PC-9 (cell line): Measurements from ENCODE around the gene IRX4. TPM values are rescaled to one million over a fixed set of nuclear protein-coding genes. Genes with fewer than 3 reads are reported as not detected.

Experiments
- BruUV-seq: library from RNA; stranded (reverse); fragments of 400-500 nt; replicated peaks from 2 replicates; lab custom pipeline; 2021; lab: Mats Ljungman, UMichigan
- CTCF ChIA-PET: fragments of 300-600 bp; sonication (Branson Sonifier 250); formaldehyde crosslinking; loops from one replicate; lab custom pipeline; 2022; ENCODE audit warnings: antibody characterized with exemption; lab: Charles Lee
- POLR2A ChIA-PET: fragments of 300-600 bp; sonication (Branson Sonifier 250); formaldehyde crosslinking; loops from one replicate; lab custom pipeline; 2022; ENCODE audit warnings: antibody characterized with exemption; ENCODE audit not compliant: unreplicated experiment; lab: Charles Lee
- DNase-seq, 2 experiments: peaks; one replicate each; pipeline versions ENCODE4 v3.0.0 to v3.0.0-alpha.2; 2015 to 2022; ENCODE audit warnings: mixed read lengths in 1 of 2
- H2AFZ ChIP-seq: fragments of 200-600 bp; sonication (generic); 2 replicates; pipeline ENCODE4 v1.8.1; 2017; ENCODE audit warnings: antibody characterized with exemption
- H3F3A ChIP-seq: fragments of 200-600 bp; sonication (generic); 2 replicates; pipeline ENCODE4 v1.8.1; 2017; ENCODE audit warnings: antibody characterized with exemption, mild to moderate bottlenecking, low read depth; ENCODE audit not compliant: insufficient read depth
- H3K27ac ChIP-seq: fragments of 200-600 bp; sonication (generic); 2 replicates; pipeline ENCODE4 v1.6.1; 2016; ENCODE audit warnings: mixed run types
- H3K27me3 ChIP-seq: fragments of 200-600 bp; sonication (generic); 2 replicates; pipeline ENCODE4 v1.6.1; 2016; ENCODE audit warnings: low read depth, mixed run types; ENCODE audit not compliant: insufficient read depth
- H3K36me3 ChIP-seq: fragments of 200-600 bp; sonication (generic); 2 replicates; pipeline ENCODE4 v1.6.1; 2016; ENCODE audit warnings: low read depth, mixed run types
- H3K4me1 ChIP-seq: fragments of 200-600 bp; sonication (generic); replicated peaks from 2 replicates; pipeline ENCODE4 v1.6.1; 2016; ENCODE audit warnings: mixed run types; ENCODE audit not compliant: insufficient read depth
- H3K4me2 ChIP-seq: fragments of 200-600 bp; sonication (generic); 2 replicates; pipeline ENCODE4 v1.6.1; 2017; ENCODE audit warnings: mixed run types
- H3K4me3 ChIP-seq: fragments of 200-600 bp; sonication (generic); 2 replicates; pipeline ENCODE4 v1.6.1; 2016; ENCODE audit warnings: mixed run types
- H3K79me2 ChIP-seq: fragments of 200-600 bp; sonication (generic); 2 replicates; pipeline ENCODE4 v1.6.1; 2017; ENCODE audit warnings: low read depth, mixed run types
- H3K9me2 ChIP-seq: fragments of 200-600 bp; sonication (generic); 2 replicates; pipeline ENCODE4 v1.8.1; 2017; ENCODE audit warnings: mild to moderate bottlenecking; ENCODE audit not compliant: insufficient read depth
- H3K9me3 ChIP-seq: fragments of 200-600 bp; sonication (generic); 2 replicates; pipeline ENCODE4 v1.8.1; 2016; ENCODE audit warnings: low read depth; ENCODE audit not compliant: insufficient read depth
- H4K20me1 ChIP-seq: fragments of 200-600 bp; sonication (generic); 2 replicates; pipeline ENCODE4 v1.8.1; 2017; ENCODE audit not compliant: insufficient read depth
- EZH2 ChIP-seq: fragments of 200-600 bp; sonication (generic); IDR thresholded peaks from 2 replicates; pipeline ENCODE4 v1.8.0; 2017; ENCODE audit warnings: antibody characterized with exemption, low read depth
- intact Hi-C: fragments of 100-400 bp; cut with micrococcal nuclease; formaldehyde crosslinking; loops from one replicate; pipeline ENCODE4 v1.10.0; 2022; ENCODE audit not compliant: unreplicated experiment
- total RNA-seq: library from RNA; stranded (reverse); gene quantifications from 2 replicates; pipeline ENCODE4 v1.2.3, GENCODE V29; 2021
- TF ChIP-seq, protein P1 (sequence below): fragments of 200-600 bp; sonication (generic); conservative IDR thresholded peaks from 2 replicates; pipeline ENCODE4 v1.6.1; 2017; ENCODE audit warnings: mixed run types, antibody characterized with exemption, mild to moderate bottlenecking, moderate library complexity

Gene IRX4
- total RNA-seq, 1 experiment from 2014 or later, result not detected

DNA sequence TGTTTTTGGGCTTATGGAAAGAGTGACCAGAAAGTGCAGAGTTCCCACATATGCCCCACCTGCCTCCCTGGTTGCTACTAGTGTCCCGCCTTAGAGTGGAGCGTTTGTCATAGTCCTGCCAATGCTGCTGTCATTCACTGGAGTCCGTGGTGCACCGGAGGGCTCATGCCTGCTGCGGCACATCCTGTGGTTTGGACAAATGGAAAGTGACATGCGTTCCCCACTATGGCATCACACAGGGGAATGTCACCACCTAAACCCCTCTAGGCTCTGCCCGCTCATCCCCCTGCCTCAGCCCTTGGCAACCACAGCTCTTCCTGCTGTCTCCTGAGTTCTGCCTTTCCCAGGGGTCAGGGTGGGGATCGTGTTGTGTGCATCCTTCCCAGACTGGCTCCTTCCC, 29.2 kb downstream of the IRX4 start:
- Histone ChIP-seq H3K4me3 (no peak overlapping the region), H3K79me2 (no peaks in the 10 kb centered on the region), H3K27ac (no peak overlapping the region), H3K9me3 (no peaks in the 10 kb centered on the region), H2AFZ (no peak overlapping the region), H3K4me2 (no peak overlapping the region), H3F3A (no peaks in the 10 kb centered on the region), H4K20me1 (no peaks in the 10 kb centered on the region), H3K36me3 (no peaks in the 10 kb centered on the region), H3K9me2 (no peaks in the 10 kb centered on the region), H3K27me3 (peaks cover 92% of the 10 kb centered on the region), H3K4me1 (no peaks in the 10 kb centered on the region)
- CTCF ChIA-PET, result no interaction called here
- POLR2A ChIA-PET, result no interaction called here
- BruUV-seq, result no TSS peak
- intact Hi-C loops, result no loop called here
- TF ChIP-seq, protein P1, sequence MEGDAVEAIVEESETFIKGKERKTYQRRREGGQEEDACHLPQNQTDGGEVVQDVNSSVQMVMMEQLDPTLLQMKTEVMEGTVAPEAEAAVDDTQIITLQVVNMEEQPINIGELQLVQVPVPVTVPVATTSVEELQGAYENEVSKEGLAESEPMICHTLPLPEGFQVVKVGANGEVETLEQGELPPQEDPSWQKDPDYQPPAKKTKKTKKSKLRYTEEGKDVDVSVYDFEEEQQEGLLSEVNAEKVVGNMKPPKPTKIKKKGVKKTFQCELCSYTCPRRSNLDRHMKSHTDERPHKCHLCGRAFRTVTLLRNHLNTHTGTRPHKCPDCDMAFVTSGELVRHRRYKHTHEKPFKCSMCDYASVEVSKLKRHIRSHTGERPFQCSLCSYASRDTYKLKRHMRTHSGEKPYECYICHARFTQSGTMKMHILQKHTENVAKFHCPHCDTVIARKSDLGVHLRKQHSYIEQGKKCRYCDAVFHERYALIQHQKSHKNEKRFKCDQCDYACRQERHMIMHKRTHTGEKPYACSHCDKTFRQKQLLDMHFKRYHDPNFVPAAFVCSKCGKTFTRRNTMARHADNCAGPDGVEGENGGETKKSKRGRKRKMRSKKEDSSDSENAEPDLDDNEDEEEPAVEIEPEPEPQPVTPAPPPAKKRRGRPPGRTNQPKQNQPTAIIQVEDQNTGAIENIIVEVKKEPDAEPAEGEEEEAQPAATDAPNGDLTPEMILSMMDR, result no peak
- no peak for TF ChIP-seq EZH2
- no peak for DNase-seq

DNA sequence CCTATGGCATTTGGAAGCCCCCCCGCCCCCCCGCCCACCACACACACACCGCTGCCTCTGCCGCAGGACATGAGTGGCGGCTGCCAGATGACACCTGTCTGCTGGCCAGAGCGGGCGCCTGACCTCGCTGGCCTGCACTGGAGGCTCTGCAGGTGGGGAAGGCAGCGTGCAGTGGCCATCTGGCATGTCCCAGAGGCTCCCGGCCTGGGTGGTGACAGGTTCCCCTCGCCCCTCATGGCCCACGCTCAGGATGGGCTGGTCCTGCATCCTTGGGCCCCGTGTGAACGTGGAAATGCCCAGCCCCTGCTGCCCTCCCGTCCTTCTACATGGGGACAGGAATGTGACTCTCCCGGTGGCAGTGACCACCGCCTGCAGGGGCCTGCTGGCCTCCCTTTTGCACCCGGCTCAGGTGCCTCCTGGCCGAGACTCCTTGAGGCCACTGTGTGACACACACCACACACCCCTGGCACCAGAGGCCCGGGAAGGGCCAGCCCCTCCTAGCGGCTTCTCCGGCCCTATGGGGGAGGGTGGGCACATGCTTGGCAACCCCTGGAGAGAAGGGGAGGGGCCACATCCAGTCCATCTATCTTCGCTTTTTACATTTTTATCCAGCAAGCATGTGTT, 30.3 kb downstream of the IRX4 start:
- Histone ChIP-seq H3K9me2 (no peaks in the 10 kb centered on the region), H3F3A (no peaks in the 10 kb centered on the region), H3K4me3 (no peak overlapping the region), H3K9me3 (no peaks in the 10 kb centered on the region), H3K4me2 (no peak overlapping the region), H3K79me2 (no peaks in the 10 kb centered on the region), H3K4me1 (no peaks in the 10 kb centered on the region), H3K27me3 (peaks cover 98% of the 10 kb centered on the region), H4K20me1 (no peaks in the 10 kb centered on the region), H2AFZ (no peak overlapping the region), H3K36me3 (no peaks in the 10 kb centered on the region), H3K27ac (no peak overlapping the region)
- CTCF ChIA-PET, result no interaction called here
- POLR2A ChIA-PET, result no interaction called here
- peak; percentile 82; the same call in 1 of the 2 replicates for TF ChIP-seq EZH2
- TF ChIP-seq, protein P1, result no peak
- intact Hi-C loops, result no loop called here
- no TSS peak for BruUV-seq
- DNase-seq, result no peak

DNA sequence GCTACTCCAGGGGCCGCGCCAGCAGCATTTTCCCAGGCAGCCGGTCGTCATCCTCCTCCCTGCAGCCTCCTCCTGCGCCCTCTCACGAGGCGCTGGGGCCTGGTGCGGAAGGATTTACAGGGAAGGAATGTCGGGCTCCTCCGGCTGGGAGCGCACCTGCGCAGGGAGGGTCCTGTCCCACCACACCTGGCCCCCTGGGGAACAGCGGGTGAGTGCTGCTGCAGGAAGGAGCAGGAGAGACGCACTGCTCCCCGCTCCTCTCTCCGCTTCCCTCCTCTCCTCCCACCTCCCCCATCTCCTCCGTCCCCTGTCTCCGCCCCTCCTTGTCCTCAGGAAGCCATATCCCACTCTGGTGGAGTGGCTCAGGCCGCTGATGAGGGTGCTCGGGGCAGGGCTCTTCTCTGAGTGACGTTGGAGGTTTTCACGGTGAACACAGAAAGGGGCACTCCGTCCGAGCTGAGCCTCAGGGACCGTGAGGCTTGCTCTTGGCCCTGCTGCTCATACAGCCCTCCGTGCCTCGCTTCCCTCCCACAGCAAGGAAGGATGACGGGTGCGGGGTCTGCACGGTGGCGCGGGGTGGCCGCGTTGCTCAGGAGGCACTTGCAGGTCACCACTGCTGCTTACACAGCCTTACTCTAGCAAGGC, 31.3 kb downstream of the IRX4 start:
- ChIA-PET CTCF (no interaction called here), POLR2A (no interaction called here)
- intact Hi-C loops, result no loop called here
- TF ChIP-seq, protein P1, result no peak
- peak; percentile 56; the same call in 1 of the 2 replicates for TF ChIP-seq EZH2
- DNase-seq, result no peak
- BruUV-seq, result no TSS peak
- Histone ChIP-seq H3K4me3 (no peak overlapping the region), H3K27ac (no peak overlapping the region), H3K4me1 (no peaks in the 10 kb centered on the region), H3K9me3 (no peaks in the 10 kb centered on the region), H3K4me2 (no peak overlapping the region), H3K36me3 (no peaks in the 10 kb centered on the region), H3K27me3 (peaks cover 98% of the 10 kb centered on the region), H4K20me1 (no peaks in the 10 kb centered on the region), H2AFZ (no peak overlapping the region), H3K79me2 (no peaks in the 10 kb centered on the region), H3F3A (no peaks in the 10 kb centered on the region), H3K9me2 (no peaks in the 10 kb centered on the region)
